HepG2 (cell line): Measurements from ENCODE around the gene OARD1. TPM values are rescaled to one million over a fixed set of nuclear protein-coding genes. Genes with fewer than 3 reads are reported as not detected.

ENCODE experiments used
- KAT7 ChIP-seq: IDR thresholded peaks from 2 replicates; pipeline ENCODE4 v1.6.1; 2018; ENCODE audit warnings: borderline replicate concordance, missing compliant biosample characterization
- NONO ChIP-seq, 2 experiments: fragments of 450-650 bp in 1 of 2; sonication (generic) in 1 of 2; formaldehyde crosslinking in 1 of 2; IDR thresholded peaks in 1 of 2; conservative IDR thresholded peaks in 1 of 2; 2 replicates each; pipeline versions ENCODE4 v1.6.1 to v1.8.0; 2017 to 2022; ENCODE audit warnings: mild to moderate bottlenecking in 1 of 2, missing genetic modification reagents in 1 of 2, moderate library complexity in 1 of 2
- SOX6 ChIP-seq, 2 experiments: fragments of 450-650 bp in 1 of 2; sonication (generic) in 1 of 2; formaldehyde crosslinking in 1 of 2; IDR thresholded peaks; 2 replicates each; pipeline versions ENCODE4 v1.4.0 to v1.6.1; 2017 to 2020; ENCODE audit warnings: antibody characterized with exemption in 1 of 2, mild to moderate bottlenecking in 1 of 2, missing genetic modification reagents in 1 of 2
- polyA plus RNA-seq, 8 experiments: library from polyadenylated mRNA; depleted of rRNA in 3 of 8; stranded (reverse) in 7 of 8; unstranded in 1 of 8; fragments of >200 nt; fragmentation: Illumina TruSeq in 4 of 8; extraction: Trizol in 4 of 8; gene quantifications; 2 replicates each; pipeline versions ENCODE4 v1.2.1 to v1.2.3, GENCODE V29; 2011 to 2016; ENCODE audit warnings: low read depth in 4 of 8, missing spikeins in 1 of 8, mixed read lengths in 1 of 8; ENCODE audit not compliant: insufficient read depth in 1 of 8
- total RNA-seq, 5 experiments: library from RNA; depleted of rRNA; stranded (reverse); fragments of >200 nt; fragmentation: Illumina TruSeq; extraction: Trizol; gene quantifications; 2 replicates each; pipeline ENCODE4 v1.2.3, GENCODE V29; 2016; ENCODE audit warnings: low read depth in 1 of 5
- TF ChIP-seq, protein P1 (sequence below): sonication (generic); formaldehyde crosslinking; IDR thresholded peaks from 2 replicates; pipeline ENCODE4 v1.5.0; 2020; ENCODE audit warnings: mild to moderate bottlenecking, missing genetic modification reagents
- TF ChIP-seq, protein P2 (sequence below): sonication (generic); formaldehyde crosslinking; IDR thresholded peaks from 2 replicates; pipeline ENCODE4 v1.4.0; 2020; ENCODE audit warnings: missing genetic modification reagents, borderline replicate concordance

The OARD1 gene
- total and polyA plus RNA-seq, 2 of the 13 experiments (the other 11 are each of a cell fraction or from before 2014, with no cell fraction given) = 18.4 to 49.0 TPM

DNA sequence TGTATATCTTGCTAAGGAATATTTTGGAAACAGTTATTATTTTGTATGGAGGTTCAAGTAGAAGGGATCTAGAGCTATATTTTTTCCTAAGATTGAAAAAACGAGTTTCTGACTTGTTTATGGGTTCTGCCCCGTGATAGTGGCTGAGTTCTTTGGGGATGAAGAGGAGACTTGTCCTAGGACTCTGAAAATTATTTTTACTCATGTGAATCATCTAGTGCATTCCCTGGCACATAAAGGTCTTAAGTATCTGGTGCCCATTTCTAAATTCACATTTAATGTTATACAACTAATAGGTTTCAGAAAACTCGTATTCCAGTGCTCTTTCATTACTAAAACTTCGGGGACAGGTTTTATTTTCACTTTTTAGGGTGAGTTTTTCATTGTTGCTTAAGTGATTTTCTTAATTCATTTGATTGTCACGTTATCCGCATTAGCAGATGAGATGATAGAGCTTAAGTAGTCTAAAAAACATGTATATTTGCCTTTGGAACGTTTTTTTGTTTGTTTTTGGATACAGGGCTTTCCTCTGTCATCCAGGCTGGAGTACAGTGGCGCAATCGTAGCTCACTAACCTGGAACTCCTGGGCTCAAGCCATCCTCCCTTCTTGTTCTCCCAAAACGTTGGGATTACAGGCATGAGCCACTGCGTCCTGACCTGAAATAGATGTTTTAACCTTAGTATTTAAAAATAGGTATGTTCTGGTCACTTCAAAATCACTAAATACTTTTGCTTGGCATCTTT lies 2.7 kb upstream of the OARD1 start (continued):
- TF ChIP-seq KAT7 (CRISPR knock-in tag) (0 out of 2 replicates have a peak, but pooled peaks have one; percentile 30), NONO (IDR thresholded peaks at IDR 0.05) (no peak), NONO (CRISPR knock-in tag; conservative IDR thresholded peaks at IDR 0.05) (no peak), SOX6 (IDR thresholded peaks at IDR 0.05) (no peak), SOX6 (CRISPR knock-in tag; IDR thresholded peaks at IDR 0.05) (0 out of 2 replicates have a peak, but pooled peaks have one; percentile 25)
- TF ChIP-seq, protein P1, sequence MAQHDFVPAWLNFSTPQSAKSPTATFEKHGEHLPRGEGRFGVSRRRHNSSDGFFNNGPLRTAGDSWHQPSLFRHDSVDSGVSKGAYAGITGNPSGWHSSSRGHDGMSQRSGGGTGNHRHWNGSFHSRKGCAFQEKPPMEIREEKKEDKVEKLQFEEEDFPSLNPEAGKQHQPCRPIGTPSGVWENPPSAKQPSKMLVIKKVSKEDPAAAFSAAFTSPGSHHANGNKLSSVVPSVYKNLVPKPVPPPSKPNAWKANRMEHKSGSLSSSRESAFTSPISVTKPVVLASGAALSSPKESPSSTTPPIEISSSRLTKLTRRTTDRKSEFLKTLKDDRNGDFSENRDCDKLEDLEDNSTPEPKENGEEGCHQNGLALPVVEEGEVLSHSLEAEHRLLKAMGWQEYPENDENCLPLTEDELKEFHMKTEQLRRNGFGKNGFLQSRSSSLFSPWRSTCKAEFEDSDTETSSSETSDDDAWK (CRISPR knock-in tag) = no peak
- TF ChIP-seq, protein P2, sequence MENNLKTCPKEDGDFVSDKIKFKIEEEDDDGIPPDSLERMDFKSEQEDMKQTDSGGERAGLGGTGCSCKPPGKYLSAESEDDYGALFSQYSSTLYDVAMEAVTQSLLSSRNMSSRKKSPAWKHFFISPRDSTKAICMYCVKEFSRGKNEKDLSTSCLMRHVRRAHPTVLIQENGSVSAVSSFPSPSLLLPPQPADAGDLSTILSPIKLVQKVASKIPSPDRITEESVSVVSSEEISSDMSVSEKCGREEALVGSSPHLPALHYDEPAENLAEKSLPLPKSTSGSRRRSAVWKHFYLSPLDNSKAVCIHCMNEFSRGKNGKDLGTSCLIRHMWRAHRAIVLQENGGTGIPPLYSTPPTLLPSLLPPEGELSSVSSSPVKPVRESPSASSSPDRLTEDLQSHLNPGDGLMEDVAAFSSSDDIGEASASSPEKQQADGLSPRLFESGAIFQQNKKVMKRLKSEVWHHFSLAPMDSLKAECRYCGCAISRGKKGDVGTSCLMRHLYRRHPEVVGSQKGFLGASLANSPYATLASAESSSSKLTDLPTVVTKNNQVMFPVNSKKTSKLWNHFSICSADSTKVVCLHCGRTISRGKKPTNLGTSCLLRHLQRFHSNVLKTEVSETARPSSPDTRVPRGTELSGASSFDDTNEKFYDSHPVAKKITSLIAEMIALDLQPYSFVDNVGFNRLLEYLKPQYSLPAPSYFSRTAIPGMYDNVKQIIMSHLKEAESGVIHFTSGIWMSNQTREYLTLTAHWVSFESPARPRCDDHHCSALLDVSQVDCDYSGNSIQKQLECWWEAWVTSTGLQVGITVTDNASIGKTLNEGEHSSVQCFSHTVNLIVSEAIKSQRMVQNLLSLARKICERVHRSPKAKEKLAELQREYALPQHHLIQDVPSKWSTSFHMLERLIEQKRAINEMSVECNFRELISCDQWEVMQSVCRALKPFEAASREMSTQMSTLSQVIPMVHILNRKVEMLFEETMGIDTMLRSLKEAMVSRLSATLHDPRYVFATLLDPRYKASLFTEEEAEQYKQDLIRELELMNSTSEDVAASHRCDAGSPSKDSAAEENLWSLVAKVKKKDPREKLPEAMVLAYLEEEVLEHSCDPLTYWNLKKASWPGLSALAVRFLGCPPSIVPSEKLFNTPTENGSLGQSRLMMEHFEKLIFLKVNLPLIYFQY (CRISPR knock-in tag) = no peak
